HTERT RPE-1 (cell line): ENCODE results near the gene TARS3.
"Not testable (repeated sequence)": the region's sequence is repeated elsewhere in the genome, so short reads cannot be mapped to it uniquely, and the experiment has no call there.

Experiments used
- in situ Hi-C: fragments of 300-500 bp; cut with MboI; formaldehyde crosslinking; loops from 4 replicates; pipeline ENCODE4 v1.14.3; 2020; ENCODE audit warnings: low sequenced_read_pairs

The TARS3 gene

DNA sequence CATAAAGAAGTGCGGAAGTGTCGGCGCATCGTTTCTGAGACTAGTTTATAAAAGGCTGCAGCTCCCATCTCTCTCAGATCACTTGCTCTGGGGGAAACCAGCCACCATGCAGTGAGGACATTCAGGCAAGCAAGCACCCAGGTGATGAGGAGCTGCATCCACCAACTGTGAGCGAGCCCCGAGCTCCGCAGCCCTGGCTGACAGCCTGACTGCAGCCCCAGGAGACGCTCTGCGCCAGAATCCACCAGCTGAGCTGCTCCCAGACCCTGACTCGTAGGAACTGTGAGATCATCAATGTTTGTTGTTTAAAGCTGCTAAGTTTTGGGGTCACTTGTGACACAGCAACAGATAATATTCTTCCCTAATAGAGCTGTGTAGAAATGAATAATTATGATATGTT lies 67.1 kb downstream of the TARS3 start:
- in situ Hi-C loops: no loop called here

DNA sequence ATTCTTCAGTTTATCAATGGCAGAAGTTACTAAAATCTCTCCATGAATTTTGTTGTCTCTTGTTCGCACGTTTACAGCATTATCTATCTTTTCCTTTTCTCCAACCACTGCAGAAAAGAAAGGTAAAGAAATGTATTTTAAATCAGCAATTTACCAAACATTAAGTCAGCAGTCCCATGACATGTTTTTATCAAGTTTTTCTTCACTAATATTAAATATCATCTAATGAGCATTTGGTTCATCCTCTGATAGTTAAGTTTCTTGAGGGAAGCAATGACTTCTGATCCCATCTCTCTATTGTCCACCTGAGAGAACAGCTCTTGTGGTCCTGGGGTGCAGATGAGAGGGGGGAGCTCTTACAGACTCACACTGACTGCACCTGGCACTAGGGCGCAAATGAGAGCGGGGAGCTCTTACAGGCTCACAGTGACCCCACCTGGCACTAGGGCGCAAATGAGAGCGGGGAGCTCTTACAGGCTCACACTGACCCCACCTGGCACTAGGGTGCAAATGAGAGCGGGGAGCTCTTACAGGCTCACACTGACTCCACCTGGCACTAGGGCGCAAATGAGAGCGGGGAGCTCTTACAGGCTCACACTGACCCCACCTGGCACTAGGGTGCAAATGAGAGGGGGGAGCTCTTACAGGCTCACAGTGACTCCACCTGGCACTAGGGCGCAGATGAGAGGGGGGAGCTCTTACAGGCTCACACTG lies 69.5 kb downstream of the TARS3 start:
- in situ Hi-C loops: not testable (repeated sequence)

DNA sequence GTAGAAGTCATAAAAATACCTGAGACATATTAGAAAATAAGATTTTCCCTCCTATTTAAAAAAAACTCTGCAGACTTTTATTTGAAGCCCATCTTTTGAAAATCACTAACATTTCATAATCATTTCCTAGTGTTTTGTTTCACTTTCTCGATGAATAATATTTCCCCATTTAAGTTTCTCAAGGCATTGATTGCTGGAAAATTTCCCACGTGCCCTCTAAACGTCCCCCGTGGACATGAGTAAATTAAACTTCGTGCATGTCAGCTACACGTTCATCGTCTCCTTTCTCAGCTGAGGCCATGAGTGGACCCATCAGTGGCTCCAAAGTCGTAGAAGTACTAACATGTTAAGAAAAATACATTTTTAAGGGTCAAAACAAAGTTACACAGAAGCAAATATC lies 70.1 kb downstream of the TARS3 start:
- in situ Hi-C loops: no loop called here

DNA sequence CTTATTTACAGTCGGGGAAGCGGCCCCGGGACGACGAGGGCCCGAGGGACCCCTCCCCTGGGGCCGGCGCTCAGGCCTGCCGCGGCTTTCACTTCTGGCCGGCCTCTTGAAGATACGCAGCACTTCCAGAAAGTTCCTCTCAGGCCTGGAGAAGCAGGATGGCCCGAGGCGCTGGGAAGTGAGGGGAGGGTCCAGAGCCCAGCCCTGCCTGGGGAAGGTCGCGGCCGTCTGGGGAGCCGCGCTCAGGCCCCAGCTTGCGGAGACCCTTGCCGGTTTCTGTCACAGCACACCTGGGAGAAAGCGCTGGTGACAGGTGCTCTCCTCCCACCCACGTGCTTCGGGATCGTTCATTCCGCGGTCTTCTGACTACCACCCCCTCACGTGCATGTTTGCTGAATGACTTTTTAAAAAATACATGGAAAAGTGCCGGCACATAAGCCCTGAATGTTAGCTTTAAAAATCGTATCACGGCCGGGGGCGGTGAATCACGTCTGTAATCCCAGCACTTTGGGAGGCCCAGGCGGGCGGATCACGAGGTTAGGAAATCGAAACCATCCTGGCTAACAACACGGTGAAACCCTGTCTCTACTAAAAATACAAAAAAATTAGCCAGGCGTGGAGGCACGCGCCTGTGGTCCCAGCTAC lies 71.4 kb downstream of the TARS3 start:
- in situ Hi-C loops: no loop called here

DNA sequence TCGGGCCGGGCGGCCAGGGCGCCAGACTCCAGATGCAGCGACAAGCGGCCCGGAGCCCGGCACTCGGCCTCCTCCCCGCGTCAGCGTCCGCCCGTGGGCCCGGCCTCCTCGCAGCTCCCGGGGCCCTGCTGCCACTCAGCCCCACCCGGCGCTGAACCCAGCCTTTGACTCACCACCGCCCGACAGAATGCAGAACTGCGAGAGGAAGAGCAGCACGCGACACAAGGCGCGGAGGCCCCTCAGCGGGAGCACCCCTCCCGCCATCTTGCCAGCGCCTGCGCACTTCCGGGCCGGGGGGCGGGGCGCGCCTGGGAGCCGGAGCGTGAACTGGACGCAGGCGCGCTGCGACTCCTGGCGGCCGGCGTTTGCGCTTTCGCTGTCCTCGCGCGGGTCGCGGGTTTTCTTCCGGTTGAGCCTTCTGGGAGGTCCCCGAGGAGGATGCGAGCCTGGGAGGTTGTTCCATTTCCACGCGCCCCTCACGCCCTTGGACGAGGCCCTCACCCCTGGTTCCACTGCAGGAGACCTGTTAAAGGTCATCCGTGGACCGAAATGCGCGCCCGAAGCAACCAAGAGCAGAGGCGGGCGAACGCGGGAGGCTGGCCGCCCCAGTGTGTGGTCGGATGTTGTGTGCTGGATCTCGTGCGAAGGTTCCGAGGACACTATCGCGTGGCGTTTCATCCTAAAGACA lies 72.0 kb downstream of the TARS3 start, which contains the start of gene TM2D3:
TSS of gene TM2D3 (minus strand) at position 284 of the 688 bp plus-strand sequence. CDS start at position 264, 20 bp downstream.
- in situ Hi-C loops: no loop called here

DNA sequence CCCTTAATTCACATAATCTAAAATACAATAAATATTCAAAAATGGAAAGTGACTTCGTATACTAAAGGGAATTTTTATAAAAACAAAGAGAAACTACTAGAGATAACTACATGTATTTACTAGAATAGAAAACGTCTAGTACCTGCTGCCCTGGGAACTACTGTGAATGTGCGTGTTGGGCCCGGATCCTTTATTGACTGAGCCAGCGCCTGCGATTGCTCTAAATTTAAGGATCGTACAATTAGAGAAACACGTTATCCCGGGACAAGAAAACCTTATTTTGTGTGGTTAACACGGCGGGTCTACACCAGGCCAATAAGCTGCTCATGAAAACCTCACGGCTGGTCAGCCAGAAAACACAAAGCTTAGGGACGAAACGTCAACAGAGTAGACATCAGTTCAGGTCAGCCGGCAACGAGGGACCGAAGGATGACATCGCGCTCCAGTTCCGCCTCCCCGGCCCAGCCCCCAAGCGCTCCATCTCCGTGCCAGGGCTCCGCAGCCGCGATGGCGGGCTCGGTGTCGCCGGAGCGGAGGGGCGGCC lies 72.6 kb downstream of the TARS3 start:
- in situ Hi-C loops: no loop called here

DNA sequence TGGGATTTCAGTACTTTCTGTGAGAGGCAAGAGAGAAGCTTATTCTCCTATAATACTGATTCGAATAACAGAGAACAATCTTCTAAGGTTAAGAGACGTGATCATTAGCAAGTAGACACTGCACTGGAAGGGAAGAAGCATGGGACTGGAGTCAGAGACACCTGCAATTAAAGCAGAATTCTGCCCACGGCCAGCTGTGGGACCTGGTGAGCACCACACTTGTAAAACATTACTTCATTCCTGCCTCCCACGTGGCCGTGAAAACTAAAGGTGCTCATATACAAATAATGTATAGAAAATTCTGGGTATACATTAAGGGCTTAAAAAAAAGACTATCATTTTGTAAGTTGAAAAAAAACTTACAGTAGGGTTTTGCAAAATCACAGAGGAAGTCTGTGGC lies 74.1 kb downstream of the TARS3 start:
- in situ Hi-C loops: no loop called here

DNA sequence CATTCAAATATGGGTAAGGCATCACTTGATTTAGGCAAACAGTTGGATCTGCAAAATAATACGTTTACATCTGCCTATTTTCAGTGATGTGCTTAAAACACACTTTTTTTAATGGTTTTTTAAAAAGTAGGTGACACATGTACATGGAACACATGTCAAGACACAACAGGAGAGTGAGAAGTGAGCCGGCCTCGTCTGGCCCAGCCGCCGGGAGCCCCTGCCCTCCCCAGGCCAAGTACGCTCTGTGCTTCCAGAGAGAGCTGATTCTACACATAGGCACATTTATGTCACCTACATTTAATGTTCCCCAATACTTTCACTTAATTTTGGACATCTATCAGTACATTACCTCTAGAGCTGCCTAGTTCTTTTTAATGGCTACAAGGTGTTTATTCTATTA lies 75.9 kb downstream of the TARS3 start:
- in situ Hi-C loops: no loop called here

DNA sequence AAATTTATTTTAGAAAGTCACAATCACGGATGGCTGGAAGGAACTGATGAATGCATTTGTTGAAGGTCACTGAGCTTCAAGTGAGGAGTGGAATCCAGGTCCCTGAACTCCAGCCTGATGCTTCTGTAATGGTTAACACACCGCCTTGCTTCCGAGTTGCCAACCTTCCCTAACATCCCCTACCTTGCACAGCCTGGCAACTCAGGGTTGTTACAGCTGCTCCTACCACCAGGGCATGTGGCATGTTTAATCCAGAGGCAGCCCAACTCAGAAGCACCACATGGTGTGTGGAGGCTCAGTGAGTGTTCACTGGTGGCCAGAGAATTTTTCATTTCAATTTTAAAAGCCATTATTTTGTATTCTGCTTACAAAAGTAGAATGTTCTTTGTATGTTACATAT lies 77.0 kb downstream of the TARS3 start:
- in situ Hi-C loops: no loop called here

DNA sequence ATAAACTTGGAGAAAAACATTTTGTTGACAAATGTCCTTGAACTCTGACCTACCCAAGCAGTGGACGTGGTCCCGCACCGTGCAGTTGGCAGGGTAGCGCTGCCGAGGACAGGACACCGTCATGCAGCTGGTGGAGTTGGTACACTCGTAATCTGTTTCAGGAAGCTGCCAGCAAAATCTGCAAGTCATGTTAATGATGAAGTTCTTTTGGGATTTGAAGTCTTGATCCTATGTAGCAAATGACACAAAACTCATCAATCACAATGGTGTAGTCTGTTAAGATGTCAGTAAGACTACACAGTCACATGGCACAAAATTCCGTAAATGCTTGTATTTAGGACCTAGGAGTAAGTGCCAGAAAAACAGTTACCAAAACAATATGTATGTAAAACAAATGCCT lies 77.6 kb downstream of the TARS3 start:
- in situ Hi-C loops: no loop called here

DNA sequence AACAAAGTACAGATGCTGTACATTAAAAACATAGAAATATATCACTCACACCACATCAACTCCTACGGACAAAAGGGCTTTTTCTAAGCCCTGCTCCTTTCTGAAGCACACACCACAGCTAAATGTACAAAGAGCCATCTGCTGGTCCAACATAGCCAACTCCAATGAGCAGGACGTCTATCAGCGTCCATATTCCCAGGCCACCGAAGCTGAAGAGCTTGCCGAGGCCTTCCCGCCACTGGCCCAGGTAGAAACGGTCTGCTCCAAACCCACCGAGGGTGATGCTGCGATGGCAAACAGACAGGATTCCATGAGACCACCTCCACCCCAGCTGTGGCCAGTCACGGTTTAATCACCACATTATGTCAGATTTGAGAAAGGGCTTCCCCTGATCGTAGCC lies 81.9 kb downstream of the TARS3 start:
- in situ Hi-C loops: no loop called here

DNA sequence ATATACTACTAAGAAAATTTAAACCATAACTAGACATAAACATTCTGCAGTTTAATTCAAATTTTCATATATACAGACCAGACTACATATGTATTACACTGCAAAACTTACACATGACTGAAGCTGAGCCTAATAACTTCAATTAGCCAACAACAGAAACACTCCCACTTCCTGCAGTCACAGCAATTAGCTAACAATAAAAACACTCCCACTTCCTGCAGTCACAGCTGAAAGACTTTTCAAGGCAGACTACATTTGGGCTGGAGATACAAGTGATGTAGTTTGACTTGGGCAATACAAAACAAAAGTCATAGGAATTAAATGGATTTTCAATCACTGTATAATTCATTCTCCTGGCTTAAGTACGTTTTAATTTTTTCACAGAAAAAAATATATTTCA lies 82.4 kb downstream of the TARS3 start:
- in situ Hi-C loops: no loop called here

DNA sequence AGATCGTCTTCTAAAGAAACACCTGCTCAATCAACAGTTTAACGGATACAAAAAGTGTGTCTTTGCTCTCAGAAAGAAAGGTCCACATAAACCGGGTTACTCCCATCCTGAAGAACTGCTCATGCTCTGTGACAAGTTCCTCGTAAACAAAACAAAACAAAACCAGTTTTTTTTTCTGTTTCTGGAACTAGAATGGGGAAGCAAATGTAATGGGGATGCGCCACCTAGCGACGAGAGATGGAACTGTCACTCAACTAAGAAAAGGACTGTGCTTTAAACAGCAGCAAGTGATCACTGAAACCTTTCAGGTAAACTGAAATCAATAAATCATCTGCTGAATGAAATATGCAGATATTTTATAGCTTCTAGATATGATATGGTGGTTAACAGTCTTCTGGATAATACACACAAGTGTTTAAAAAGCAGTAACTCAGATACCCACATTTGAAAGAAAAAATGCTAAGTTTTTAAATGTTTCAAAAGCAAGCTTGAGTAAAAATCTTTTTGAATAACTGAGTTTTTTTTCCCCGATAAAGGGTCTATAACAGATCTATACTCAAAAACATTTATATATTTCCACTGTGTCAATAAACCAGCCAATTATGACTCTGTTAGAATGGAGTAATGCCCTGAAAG lies 83.0 kb downstream of the TARS3 start:
- in situ Hi-C loops: no loop called here

DNA sequence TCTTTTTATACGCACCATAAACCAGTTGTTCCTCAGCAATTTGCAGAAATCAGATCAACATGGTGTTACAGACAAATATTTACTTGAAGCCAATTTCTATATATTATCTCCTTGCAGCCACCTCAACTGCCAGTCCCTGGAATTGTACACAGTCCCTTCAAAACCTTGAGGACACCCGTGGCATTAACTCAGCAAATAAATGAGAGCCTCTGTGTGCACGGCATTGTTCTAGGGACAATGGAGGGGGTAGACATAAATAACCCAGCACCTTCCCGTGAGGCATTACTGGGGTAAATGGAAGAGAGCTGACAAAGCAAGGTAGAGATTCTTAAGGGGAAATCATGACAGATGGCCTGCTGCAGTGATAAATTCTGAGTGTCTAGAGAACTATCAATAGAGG lies 84.6 kb downstream of the TARS3 start:
- in situ Hi-C loops: no loop called here

DNA sequence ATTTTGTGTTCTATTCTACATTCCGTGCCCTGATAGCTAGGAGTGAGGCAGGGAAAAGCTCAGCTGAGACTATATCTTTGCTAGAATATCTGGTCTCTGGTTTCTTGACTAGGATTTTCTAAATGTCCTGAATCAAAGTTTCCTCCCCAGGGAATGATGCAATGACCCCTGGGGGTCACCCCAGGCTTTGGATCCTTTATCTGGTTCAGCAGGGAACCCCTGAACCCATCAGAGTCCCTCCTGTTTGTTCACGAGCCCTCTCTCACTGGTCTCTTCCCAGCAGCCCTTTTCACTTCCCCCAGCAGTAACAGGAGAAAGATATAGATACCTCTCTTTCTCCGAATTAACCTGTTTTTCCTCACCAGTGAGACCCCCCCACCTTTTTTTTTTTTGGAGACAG lies 86.4 kb downstream of the TARS3 start:
- in situ Hi-C loops: no loop called here

DNA sequence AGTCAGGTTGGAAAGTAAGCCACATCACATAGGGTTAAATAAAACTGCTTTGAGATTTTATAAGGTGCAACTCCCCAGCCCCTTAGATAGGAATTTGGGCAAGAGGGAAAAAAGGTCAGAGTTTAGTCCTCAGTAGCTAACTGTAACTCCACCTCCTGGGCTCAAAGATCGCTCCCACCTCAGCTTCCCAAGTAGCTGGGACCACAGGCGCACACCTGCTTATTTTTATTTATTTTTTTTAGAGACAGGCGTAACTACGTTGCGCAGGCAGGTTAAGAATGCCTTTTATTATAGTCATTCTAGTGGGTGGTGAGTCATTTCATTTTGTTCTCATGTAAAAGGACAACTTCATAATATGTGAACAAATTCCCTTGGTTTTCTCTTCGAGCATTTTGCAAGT lies 86.8 kb downstream of the TARS3 start:
- in situ Hi-C loops: no loop called here

DNA sequence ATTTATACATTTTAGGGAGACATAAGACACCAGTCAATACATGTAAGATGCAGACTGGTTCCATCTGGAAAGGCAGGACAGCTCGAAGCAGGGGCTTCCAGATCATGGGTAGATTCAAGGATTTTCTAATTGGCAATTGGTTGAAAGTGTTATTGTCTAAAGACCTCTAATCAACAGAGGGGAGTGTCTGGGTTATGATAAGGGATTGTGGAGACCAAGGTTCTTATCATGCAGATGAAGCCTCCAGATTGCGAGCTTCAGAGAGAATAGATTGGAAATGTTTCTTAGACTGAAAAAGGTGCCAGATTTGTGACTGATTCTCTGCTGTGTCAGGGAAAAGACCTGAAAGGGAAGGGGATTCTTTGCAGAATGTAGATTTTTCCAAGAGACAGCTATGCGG lies 87.2 kb downstream of the TARS3 start:
- in situ Hi-C loops: no loop called here

DNA sequence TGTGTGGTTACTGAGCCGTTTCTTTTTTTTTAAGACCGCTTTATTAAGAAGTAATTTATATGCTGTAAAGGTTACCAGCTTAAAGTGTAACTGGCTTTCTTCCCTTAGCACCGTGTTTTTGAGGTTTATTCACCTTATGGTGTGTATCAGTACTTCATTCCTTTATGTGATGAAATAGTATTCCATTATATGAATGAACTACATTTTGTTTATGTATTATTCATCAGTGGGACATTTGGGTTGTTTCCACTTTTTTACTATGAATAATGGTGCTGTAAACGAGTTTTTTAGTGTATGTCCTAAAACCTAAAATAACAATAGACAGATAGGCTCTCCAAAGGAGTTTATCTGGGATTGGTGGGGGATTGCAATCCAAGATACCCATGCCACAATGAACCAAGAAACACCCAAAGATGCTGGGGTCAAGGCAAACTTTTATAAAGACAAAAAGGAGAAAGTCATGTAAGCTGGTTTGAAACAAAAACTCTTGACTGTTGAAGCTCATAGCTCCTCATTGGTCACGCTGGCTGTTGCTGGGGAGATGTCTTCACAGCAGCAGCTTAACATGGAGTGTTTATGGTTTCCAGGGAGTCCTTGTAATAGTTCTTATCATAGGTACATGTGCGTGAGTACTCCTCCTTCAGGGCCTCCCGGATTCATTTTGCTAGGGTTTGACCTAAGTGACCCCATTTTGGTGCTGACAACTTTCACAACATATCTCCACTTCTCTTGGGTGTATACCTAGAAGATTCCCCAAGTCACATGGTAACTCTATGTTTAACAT lies 88.1 kb downstream of the TARS3 start:
- in situ Hi-C loops: no loop called here

DNA sequence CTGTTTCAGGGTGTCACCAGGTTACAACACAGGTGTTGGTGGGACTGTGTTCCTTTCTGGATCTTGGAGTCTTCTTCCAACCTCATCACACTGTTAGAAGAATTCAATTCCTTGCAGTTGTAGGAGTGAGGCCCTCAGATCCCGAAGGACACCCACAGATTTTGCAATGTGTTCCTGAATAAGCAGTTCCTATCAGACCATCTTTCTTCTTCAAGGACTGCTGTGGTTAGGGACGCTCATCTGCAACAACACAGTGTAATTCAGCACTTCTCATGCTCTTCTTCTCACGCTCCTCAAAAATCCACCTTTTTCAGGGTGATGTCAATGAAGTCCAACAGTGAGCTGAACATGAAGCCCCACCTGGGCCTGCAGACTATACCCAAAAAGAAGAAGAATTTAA lies 90.9 kb downstream of the TARS3 start:
- in situ Hi-C loops: no loop called here

DNA sequence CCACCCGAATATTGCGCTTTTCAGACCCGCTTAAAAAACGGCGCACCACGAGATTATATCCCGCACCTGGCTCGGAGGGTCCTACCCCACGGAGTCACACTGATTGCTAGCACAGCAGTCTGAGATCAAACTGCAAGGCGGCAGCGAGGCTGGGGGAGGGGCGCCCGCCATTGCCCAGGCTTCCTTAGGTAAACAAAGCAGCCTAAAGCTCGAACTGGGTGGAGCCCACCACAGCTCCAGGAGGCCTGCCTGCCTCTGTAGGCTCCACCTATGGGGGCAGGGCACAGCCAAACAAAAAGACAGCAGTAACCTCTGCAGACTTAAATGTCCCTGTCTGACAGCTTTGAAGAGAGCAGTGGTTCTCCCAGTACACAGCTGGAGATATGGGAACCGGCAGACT lies 97.5 kb downstream of the TARS3 start:
- in situ Hi-C loops: not testable (repeated sequence)

DNA sequence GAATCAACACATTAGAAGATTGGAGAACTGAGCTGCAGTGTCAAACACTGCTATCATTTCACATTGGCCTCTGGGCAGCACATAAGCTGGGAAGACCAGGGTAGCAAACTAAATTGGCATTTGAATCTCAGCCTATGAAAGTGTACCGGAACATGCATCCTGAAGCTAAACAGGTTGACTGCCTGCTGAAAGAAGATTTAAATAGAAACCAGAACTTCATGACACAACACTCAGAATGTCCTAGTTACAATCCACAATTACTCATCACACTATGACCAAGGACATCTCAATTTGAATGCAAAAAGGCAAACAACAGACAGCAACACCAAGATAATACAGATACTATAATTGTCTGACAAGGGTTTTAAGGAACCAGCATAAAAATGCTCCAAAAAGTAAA lies 98.3 kb downstream of the TARS3 start:
- in situ Hi-C loops: no loop called here
